ENCODE data around the gene CAPN10. TPM values are rescaled to one million over a fixed set of nuclear protein-coding genes. Genes with fewer than 3 reads are reported as not detected.

The CAPN10 gene
- total and polyA plus RNA-seq, 3 donors from 2014 or later, result 29.8 to 104 (median 66.5) TPM

DNA sequence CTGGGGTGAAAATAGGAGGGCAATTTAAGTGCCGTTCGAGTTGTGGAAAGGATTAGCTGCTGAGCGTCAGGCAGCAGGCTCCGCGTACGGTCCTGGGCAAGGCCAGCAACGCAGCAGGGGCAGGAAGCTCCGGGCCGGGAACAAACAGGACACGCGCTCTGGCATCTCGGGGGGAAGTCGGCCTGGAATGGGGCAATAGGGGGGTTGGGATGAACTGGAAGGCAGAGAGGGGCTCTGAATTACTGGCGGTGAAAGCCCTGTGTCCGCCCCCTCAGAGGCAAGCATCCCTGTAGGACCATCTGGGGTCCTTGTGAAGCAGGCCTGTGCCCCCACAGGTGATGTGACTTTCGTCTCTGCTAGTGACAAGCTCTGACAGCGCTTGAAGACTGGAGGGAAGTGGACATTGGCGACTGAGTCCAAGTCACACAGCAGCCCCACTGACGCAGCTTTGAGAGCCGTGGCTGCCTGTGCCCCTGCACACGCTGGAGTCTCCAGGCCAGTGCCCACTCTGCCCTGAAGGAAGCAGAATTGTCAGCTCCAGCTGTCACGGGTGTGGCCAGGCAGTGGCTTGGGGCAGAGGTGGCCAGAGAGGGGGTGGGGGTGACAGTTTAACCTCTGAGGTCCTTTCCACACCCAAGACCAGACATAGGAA is 61.1 kb downstream of the CAPN10 start:
- 75 to 89% methylated on average over 16 to 22 of the region's 22 CpGs for WGBS, 2 donors
- DNase-seq, result no peak
- H3K9me3 ChIP-seq, result no peaks in the 10 kb centered on the region
- no peaks in the 10 kb centered on the region for H3K4me1 ChIP-seq
- intact Hi-C loops (cut with DNase I; ENCODE audit: low total_unique reads), result no loop called here
- no peak overlapping the region for H3K4me3 ChIP-seq
- H3K27ac ChIP-seq, result no peak overlapping the region
- no peaks in the 10 kb centered on the region for H3K27me3 ChIP-seq
- no peaks in the 10 kb centered on the region for H3K36me3 ChIP-seq (ENCODE audit: low read depth, missing control alignments)
- TF ChIP-seq POLR2A (IDR thresholded peaks at IDR 0.05), result no peak
- TF ChIP-seq, protein P1, sequence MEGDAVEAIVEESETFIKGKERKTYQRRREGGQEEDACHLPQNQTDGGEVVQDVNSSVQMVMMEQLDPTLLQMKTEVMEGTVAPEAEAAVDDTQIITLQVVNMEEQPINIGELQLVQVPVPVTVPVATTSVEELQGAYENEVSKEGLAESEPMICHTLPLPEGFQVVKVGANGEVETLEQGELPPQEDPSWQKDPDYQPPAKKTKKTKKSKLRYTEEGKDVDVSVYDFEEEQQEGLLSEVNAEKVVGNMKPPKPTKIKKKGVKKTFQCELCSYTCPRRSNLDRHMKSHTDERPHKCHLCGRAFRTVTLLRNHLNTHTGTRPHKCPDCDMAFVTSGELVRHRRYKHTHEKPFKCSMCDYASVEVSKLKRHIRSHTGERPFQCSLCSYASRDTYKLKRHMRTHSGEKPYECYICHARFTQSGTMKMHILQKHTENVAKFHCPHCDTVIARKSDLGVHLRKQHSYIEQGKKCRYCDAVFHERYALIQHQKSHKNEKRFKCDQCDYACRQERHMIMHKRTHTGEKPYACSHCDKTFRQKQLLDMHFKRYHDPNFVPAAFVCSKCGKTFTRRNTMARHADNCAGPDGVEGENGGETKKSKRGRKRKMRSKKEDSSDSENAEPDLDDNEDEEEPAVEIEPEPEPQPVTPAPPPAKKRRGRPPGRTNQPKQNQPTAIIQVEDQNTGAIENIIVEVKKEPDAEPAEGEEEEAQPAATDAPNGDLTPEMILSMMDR (IDR thresholded peaks at IDR 0.05), result no peak

DNA sequence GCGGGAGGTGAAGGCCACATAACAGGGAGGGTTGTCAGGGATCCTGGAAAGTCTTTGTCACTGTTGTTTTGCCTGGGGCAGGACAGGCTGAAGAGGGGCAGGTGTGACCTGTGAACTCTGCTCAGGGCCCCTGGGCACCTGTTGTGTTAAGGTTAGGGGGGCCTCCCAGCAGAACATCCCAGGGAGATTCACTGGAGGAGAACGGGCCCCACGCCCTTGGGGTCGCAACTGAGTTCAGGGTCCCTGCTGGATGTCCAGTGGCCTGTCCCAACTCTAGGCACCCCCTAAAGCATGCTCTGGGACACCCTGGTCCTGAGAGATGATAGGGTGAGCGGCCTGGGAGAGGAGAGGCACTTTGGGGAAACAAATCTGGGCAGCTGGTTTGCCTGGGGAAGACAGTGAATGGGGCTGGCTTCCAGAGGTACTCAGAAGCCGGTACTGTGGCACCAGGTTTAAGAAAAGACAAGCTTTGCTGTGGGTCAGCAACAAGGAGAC is 61.7 kb downstream of the CAPN10 start:
- Histone ChIP-seq H3K27me3 (no peaks in the 10 kb centered on the region), H3K4me3 (no peak overlapping the region), H3K27ac (no peak overlapping the region), H3K36me3 (ENCODE audit: low read depth, missing control alignments) (no peaks in the 10 kb centered on the region), H3K9me3 (no peaks in the 10 kb centered on the region), H3K4me1 (no peaks in the 10 kb centered on the region)
- TF ChIP-seq, protein P1 (IDR thresholded peaks at IDR 0.05), result no peak
- TF ChIP-seq POLR2A (IDR thresholded peaks at IDR 0.05), result no peak
- intact Hi-C loops (cut with DNase I; ENCODE audit: low total_unique reads), result no loop called here
- 86 to 87% methylated on average over 6 of the region's 6 CpGs for WGBS, 2 donors
- no peak for DNase-seq

Other genes with a start within 250 kb of the CAPN10 start
- 100 to 1,000 TPM; 244 to 479 TPM for gene GPC1, start 151.1 kb upstream of the CAPN10 start, total RNA-seq
- 74.2 TPM for gene GPC1, start 151.1 kb upstream of the CAPN10 start, polyA plus RNA-seq (ENCODE audit: insufficient read depth, low read depth, low replicate concordance)
- gene ANKMY1, start 28.7 kb upstream of the CAPN10 start, total RNA-seq, result 10 to 100 TPM; 57.3 to 75.7 TPM
- gene ANKMY1, start 28.7 kb upstream of the CAPN10 start, polyA plus RNA-seq (ENCODE audit: insufficient read depth, low read depth, low replicate concordance), result 92.5 TPM
- gene DUSP28, start 26.4 kb upstream of the CAPN10 start, total RNA-seq, result 10 to 100 TPM; 24.7 to 37.6 TPM
- 19.3 TPM for gene DUSP28, start 26.4 kb upstream of the CAPN10 start, polyA plus RNA-seq (ENCODE audit: insufficient read depth, low read depth, low replicate concordance)
- gene RNPEPL1, start 18.2 kb upstream of the CAPN10 start, total RNA-seq, result 10 to 100 TPM; 39.1 to 48.5 TPM
- gene RNPEPL1, start 18.2 kb upstream of the CAPN10 start, polyA plus RNA-seq (ENCODE audit: insufficient read depth, low read depth, low replicate concordance), result 28.9 TPM
- 10 to 100 TPM in 1 of 2 donors, 1 to 10 TPM in 1; 9.5 to 11.5 TPM for gene GPR35, start 38.7 kb downstream of the CAPN10 start, total RNA-seq
- gene GPR35, start 38.7 kb downstream of the CAPN10 start, polyA plus RNA-seq (ENCODE audit: insufficient read depth, low read depth, low replicate concordance), result 3.1 TPM
- not detected for gene AQP12B, start 96.2 kb downstream of the CAPN10 start, total RNA-seq
- not detected for gene AQP12B, start 96.2 kb downstream of the CAPN10 start, polyA plus RNA-seq (ENCODE audit: insufficient read depth, low read depth, low replicate concordance)
- gene AQP12A, start 105.1 kb downstream of the CAPN10 start, total RNA-seq, result not detected
- gene AQP12A, start 105.1 kb downstream of the CAPN10 start, polyA plus RNA-seq (ENCODE audit: insufficient read depth, low read depth, low replicate concordance), result not detected
- gene KIF1A, start 233.5 kb downstream of the CAPN10 start, total RNA-seq, result 10 to 100 TPM; 37.0 to 42.1 TPM
- gene KIF1A, start 233.5 kb downstream of the CAPN10 start, polyA plus RNA-seq (ENCODE audit: insufficient read depth, low read depth, low replicate concordance), result 33.5 TPM